ENCODE measurements around the gene CREBBP.

Gene CREBBP

DNA sequence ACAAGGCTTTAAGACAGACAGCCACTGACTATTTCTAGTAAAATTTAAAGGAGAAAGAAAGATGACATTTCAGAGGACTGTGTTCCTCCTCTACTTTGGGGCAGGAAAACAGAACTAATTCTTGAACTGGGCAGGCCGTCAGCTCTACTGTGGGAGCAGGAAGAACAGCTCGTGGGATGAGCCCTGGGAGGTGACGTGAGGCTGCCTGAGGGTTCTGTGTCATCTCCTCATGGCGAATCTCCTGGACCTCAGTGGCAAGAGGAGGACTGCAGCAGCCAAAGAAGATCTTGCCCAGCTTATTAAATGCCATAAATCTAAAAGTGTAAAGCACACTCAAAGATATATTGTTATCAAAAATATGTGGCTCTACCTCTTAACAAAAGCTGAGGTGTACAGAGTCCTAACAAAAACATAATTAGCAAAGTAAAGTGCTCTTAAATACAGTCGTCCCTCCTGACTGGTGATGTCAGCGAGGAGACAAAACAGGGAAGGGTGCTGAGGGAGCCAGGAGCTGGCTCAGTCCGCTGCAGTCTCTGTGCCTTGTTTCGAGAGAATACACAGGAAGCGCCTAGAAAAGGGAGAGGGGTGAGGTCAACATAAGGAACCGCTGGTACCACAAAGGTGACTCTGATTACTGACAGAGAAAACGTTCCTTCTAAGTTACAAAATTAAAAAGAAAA lies 58.0 kb downstream of the CREBBP start:
- DNase-seq = no peak

DNA sequence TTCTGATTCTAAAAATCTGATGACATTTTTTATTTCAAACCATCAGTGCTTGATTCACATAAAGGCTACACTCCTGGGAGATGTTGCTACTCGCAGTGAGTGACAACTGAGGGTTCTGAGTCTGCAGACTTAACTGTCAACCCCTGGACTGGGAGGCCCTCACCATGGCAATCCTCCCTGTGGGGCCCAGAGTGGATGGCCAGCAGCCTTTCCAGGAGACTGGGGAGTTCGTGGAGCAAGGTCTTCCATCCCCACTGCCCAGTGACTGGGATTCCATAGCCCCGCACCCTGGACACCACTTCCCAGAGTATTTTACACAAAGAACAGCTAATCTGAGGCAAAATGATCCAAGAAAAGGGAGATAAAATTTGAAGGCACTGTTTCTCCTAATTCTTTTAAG lies 59.3 kb downstream of the CREBBP start:
- DNase-seq = no peak

DNA sequence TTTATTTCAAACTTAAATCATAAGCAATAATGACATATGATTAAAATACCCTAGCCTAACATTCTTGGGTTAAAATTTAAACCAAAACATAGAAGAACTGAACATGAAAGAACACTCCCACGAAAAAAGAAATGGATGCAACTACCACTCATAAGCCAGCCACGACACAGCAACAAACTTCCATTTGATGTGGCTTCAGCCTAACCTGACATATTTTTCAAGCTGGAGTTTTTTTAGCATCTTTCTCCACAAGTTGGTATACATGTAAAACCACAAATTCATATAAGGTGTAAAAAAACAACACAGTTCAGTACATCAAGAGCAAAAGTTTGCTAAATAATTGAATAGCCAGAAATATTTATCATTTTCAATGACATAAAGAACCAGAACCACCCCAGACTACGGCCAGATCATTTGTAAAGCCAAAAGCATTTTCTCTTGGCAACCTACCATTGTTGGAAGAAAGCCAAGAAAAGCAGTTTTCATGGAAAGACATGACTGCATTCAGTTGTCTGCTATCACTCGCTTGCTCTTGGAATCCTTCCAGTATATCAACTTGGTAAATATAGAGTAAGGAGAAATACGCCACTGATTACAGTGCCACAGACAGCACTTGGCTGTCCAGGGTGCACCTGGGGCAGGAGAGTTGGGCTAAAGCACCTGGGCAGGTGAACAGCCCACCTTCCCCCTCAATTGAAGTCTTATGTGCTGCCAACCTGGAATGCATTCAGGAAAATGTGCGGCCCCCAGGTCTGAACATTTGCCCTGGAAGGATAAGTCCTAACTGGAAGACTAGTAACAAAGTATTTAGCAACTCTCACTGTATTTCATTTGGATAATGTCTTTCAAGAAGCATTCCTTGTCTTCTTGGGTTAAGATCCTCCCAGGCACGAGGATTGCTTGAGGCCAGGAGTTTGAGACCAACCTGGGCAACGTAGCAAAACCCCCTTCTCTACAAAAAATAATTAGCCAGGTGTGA lies 60.5 kb downstream of the CREBBP start:
- DNase-seq = no peak

DNA sequence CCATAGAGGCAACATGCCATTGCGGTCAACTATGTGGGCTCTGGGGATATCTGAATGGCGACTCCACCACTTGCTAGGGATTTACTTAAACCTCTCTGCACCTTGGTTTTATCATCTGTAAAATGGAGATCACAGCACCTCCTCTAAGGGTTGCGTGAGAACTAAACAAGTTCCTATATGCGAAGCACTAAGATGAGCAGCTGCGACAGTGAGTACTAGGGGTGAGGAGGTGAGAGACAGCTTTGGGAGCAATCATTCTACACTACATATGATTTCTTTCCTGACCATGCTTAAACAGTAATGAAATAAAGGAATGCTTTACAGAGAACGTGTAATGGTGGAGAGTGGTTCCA lies 61.4 kb downstream of the CREBBP start:
- DNase-seq = no peak

DNA sequence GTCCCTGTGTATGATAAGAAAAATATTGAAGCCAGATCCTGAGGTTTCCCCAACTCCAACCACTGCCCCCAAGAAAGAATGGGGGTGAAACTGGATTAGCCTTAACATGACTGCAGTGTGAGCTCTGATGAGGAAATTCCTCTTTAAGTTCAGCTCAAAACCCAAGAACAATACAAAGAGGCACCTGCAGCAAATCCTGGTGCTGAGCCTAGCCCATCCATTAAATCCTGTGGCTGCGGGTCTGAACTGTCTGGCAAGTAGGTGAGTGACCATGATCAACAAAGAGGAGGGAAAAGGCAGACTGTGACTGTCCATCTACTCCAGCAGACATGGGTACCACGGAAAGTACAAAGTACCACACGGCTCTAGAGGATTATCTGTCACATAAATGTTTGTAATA lies 64.2 kb downstream of the CREBBP start:
- no peak for DNase-seq

DNA sequence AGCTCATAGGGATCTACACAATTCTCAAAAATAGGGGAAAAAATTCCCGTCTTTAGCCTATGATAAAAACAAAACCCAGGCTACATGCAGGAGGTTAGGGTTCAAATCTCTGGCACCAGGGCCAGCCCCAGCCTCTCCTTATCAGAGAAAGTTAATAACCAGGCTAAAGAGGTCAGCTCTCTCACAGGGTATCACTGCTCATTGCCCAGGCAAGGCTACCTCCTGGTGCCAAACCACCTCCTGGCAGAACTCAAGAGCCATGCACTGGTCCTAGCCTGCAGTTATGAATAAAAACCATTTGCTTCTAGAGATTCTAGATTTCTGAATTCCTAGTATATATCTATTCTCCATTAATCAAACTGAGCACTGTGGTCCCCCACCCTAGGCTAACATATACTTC lies 65.8 kb downstream of the CREBBP start:
- no peak for DNase-seq

DNA sequence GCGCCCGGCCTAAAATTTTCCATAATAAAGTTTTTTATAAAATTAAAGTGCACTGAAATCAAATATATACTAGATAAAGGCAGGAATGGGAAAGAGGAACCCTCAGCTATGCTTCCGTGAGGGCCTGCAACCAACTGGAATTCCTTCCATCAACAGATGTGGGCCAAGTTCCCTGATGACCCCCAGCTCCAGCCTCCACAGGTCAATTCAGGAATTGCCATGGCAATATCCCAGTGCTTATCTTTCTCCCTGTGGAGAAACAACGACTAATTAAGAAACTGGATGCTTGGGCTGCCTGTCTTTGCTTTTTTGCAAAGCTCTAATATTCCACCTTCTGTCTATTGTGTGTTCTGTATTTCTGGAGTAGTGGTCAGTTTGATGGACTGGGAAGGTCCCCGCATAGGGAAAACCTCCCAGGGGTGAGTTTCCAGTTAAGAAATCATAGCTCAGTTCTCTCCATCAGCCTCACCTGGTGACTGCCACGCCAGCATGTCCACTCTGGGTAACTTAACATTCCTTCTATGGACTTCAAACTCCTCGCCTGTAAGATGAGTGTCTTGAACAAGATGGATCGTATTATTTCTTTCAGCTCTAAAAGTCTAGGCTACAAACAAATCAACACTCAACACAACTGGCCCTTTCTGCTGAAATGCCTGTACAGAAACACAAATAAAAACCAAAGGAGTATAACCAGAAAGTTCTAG lies 67.9 kb downstream of the CREBBP start:
- no peak for DNase-seq

DNA sequence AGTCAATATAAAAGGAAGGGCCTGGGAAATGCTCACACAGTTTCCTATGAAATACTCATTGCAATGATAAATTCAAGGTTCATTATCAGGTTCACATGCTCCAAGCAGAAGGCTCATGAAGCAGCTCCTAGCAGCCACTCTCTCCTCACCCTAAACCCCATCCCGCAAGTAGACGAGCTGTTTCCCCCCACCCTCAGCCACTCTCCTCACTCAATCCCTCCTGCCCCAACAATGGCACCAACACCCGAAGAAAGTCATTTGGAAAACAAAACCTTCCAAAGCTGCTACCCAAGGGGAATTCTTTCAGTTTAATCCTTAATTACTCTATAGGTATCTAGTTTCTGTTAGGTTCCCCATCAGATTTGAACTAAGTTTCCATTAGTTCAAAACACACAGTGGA lies 69.7 kb downstream of the CREBBP start:
- no peak for DNase-seq

DNA sequence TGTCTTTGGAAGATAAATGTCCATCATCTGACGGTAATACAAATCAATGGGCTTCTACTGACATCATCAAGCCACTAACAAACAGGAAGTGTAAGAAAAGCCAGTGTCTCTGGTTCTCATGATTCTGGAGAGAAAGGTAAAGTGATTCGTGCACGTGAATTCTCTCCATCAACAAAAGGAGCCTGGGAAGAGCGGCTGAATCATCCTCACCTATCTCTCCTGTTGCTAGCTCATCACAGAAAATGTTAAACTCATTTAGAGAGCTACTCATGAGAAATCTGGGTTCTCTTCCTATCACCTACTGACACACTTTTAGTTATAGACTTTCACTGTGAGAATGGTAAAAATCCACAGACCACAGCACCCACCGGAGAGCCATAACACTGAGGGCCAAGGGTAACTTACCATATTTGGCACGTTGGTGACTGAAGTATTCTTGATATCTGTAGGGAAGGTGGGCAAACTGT lies 70.3 kb downstream of the CREBBP start:
- DNase-seq = no peak

DNA sequence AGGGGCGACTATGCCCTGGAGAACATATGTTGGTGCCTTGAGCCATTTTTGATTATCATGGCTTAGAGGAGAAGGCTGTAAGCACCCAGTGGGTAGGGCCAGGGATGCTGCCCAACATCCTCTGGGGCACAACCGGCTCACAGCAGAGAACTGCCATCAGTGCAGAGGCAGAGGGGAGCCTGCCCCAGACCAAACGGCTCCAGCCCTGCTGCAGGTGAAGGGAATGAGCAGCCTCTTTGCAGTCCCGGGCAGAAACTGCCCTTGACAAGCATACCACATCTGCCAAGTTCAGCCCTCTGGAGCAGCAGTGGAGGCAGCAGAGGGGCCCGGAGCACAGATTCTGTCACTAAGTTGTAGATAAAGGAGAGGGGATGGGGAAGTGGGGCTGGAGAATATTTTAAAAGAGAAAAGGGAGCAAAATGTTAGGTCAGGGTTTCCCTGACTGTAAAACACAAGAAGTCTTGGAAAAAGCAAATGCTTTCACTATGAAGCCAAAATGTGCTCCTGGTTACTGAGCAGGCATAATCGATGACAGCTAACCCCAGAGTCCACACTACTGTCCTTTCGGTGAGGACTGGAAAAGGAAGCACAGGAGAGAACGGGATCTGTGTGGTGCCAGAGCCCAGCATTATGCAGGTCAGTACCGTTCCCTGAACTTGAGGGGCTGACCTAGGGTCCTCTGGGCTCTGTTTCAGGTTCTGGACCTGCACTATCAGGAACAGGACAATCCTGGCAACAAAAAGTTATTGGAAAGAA lies 72.0 kb downstream of the CREBBP start:
- DNase-seq = no peak

DNA sequence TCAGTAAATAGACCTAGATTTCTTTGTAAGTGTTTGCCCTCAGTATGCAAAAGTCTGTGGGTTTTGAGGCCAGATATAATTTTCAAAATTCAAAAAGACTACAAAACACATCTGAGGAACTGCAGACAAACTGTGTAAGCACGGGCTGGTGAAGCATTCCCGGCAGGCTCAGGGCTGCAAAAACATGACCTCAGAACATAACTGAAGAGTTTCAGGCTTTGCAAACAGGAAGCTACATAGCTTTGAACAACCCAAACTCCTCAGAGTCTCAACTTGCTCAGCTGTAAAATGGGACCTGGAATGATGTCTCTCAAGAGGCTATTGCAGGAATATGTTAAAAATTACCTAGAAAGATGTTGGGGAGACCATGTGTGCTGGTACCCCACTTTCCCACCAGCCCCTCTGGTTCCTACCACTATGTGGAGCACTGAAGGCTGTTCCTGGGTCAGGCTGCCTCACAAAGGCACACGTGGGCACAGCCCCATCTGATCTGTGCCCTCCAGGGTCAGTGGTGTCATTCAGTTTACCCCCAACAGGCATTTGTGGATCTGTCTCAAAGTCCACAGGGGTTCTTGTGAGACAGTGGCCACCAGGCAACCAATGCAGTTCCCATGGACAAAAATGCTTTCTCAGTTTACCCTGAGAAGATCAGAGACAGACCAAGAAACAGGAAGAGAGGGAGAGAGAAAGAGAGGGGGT lies 72.9 kb downstream of the CREBBP start:
- DNase-seq = no peak

DNA sequence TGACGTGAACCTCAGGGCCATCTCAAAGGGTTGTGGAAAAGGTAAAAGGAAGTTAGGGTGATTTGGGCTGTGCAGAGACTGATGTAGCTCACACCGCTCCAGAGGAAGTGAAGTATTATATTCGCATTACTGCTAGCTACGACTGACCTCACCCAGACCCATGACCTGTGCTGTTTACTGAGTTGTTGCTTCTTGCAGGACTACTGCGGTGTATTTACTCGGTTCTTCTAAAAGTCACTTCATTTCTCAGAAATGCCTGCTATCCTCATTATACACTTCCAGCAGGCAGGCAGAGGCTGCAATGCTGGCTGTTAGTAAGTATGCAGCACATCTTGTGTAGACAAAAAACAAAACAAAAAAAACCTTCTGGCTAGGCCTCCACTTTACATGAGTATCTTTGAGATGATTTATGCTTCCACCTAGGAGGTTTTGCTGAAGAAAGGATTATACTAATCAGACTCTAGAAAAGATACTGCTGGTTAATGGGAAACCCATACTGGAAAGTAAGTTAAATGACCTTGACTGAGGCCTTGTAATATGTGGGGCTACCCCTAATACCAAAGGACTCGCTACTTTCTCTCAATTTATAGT lies 76.0 kb downstream of the CREBBP start:
- DNase-seq = no peak

DNA sequence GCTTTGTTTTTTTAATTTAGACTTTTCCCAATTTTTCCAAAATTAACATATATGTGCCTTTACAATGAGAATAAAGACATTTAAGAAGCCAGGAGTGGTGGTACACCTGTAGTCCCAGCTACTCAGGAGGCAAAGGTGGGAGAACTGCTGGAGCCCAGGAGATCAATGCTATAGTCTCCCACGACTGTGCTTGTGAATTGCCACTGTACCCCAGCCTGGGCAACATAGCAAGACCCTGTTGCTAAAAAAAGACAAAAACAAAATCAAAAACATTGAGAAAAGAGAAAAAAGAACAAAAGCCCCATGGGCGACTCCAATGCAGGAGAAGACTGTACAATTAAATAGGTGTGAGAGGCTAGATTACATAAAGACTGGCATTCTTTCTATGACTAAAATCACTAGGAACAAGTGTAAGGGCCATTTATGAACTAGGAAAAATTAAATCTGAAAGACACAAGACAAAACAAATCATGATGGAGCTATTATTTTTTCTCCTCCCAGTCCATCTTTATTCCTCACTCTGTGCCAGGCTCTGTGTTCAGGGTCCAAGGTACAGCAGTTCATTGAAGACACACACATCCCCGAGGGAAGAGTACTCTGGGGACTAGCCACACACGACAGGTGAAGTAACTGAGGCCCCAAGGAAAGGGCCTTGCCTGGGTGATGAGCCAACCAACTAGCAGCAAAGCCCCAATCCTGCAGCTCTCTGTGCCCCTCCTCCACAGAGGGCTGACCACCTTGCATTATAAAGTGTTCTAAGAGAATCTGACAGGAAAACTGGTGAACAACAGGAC lies 79.8 kb downstream of the CREBBP start:
- no peak for DNase-seq

DNA sequence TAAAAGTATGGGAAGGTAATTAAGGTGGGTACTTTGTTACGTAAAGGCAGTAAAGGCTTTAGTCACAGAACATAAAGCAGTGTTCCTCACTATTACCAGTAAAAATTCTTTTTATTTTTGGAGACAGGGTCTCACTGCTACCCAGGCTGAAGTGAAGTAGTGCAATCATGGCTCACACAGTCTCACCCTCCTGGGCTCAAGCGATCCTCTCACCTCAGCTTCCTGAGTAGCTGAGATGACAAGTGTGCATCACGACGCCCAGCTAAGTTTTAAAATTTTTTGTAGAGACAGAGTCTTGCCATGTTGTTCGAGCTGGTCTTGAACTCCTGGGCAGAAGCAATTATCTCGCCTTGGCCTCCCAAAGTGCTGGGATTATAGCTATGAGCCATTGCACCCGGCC lies 80.5 kb downstream of the CREBBP start:
- no peak for DNase-seq

DNA sequence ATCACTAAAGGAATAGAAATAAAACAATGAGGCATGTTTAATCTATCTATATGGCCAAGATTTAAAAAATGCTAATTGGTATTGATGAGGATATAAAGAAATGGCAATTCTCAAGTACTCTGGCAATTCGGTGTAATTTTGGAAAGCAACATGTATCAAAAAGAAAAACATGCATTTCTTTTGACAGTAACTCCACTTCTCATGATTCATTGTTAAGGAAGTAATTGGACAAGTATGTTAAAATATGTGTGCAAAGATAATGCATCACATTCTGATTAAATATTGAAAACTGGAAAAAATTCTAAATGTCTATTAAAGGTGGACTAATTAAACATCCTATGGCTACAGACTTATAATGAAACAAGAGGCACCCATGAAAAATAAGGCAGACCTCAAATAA lies 81.2 kb downstream of the CREBBP start:
- DNase-seq = no peak

DNA sequence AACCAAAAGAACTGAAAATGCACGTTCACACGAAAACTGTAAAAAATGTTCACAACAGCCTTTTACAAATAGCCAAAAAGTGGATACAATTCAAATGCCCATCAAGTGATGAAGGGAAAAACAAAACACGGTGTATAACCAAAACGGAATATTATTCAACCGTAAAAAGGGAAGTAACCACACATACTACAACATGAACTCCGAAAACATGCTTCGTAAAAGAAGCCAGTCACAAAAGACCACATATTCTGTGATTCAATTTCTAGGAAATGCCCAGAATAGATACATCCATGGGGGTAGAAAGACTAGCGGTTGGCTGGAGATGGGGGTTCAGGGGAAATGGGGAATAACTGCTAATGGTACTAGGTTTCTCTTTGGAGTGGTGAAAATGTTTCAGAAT lies 81.7 kb downstream of the CREBBP start:
- no peak for DNase-seq

DNA sequence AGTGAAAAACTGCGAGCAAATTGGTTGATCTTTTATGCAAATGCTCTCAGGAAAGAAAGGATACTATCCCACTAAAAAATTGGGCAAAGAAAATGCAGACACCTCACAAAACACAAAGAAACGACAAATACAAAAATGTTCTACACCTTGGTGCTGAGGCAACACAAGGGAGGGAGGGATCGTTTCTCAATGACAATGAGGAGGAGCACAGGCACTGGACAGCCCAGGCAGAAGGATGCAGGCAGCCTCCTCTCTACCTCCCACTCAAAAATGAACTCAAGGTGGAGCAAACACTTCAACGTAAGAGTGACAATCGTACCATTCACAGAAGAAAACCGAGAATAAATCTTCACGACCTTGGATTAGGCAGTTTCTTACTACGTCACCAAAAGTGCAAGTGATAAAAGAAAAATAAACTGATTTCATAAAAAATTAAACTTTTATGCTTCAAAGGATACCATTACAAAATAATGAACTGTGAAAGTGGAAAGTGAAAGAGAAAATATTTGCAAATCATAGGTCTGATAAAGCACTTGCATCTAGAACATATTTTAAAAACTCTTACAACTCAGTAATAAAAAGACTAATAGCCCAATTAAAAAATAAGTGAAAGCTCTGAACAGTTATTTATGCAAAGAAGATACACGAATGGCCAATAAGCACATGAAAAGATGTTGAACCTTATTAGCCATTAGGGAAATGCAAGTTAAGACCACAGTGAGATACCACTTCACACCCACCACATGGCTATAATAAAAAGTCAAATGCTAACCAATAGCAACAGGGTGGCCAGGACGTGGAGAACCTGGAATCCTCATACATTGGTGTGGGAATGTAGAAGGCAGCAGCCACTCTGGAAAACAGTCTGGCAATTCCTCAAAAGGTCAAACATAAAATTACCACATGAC lies 82.4 kb downstream of the CREBBP start:
- DNase-seq = no peak

DNA sequence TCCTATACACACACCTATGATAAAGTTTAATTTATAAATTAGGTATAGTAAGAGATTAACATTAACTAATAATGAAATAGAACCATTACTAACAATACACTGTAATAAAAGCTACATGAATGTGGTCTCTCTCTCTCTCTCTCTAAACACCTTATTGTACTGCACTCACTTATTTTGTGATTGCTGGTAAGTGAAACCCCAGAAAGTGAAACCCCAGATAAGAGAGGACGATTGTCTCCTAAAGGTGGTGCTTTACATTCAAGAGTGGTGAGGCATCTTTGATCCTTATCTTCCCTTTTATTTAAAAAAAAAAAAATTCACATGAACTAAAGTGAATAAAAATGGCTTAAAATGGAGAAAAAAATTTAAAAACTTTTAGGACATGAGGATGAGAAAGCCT lies 83.0 kb downstream of the CREBBP start:
- no peak for DNase-seq

DNA sequence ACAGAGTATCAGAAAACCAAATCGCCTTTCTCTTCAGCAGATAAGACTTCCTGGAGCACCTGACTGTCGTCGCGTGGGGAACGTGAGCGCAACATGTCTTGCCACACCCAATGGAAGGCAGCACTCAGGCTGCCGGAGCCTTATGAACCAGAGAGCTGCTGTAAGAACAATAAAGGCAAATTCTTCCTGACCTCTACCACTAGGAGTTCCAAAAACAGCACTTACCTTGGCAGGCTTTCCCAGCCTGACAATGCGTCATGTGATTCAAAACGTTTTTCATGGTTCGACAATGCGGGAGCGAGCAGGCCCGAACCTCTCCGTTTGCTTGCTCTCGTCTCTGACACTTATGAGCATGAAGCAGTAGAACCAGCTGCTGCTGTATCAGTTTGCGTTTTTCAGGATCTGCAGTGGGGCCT lies 87.3 kb downstream of the CREBBP start:
- no peak for DNase-seq

DNA sequence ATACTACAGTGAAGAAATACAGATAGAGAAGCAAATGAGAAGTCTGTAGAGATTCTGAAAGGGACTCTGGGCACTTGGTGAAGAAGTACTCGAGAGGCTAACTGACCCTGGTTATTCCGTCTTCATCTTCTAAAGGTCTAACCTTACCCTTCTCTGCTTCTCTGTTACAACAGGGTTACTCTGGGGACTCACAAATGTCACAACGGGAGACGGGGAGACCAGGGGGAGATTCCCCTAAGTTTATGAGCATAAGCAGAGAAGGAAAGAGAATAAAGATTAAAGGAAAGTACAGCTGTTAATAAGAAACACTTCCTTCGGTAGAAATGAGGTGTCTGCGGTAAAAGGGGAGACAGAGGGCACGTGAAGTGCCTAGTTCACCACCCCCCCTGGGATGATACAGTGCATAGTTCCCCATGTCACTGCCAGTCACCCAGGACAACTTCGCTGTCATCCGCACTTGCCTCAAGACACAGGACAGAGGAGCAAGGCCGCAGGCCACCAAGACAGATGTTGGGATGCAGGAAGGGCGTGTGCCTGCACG lies 88.0 kb downstream of the CREBBP start:
- DNase-seq = no peak
